ENCODE measurements around the gene DDX6.

DNA sequence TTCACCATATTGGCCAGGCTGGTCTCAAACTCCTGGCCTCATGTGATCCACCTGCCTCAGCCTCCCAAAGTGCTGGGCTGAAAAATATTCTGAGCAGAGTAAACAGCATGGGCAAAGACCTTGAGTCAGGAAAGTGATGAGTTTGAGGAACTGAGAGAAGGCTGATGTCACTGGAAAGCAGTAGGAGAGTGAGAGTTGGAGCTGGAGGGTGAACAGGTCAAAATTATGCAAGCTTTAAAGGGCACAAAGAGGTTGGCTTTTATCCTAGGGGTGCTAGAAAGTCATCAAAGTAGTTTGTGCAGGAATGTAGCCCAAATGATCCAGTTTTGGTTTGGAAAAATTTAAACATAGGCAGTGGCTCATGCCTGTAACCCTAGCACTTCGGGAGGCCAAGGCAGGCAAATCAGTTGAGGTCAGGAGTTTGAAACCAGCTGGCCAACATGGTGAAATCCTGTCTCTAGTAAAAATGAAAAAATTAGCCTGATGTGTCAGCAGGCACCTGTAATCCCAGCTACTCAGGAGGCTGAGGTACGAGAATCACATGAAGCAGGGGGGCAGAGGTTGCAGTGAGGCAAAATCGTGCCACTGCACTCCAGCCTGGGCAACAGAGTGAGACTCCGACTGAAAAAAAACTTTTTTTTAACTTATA is 48.1 kb upstream of the DDX6 start:
- TF ChIP-seq, protein P1, sequence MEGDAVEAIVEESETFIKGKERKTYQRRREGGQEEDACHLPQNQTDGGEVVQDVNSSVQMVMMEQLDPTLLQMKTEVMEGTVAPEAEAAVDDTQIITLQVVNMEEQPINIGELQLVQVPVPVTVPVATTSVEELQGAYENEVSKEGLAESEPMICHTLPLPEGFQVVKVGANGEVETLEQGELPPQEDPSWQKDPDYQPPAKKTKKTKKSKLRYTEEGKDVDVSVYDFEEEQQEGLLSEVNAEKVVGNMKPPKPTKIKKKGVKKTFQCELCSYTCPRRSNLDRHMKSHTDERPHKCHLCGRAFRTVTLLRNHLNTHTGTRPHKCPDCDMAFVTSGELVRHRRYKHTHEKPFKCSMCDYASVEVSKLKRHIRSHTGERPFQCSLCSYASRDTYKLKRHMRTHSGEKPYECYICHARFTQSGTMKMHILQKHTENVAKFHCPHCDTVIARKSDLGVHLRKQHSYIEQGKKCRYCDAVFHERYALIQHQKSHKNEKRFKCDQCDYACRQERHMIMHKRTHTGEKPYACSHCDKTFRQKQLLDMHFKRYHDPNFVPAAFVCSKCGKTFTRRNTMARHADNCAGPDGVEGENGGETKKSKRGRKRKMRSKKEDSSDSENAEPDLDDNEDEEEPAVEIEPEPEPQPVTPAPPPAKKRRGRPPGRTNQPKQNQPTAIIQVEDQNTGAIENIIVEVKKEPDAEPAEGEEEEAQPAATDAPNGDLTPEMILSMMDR (IDR thresholded peaks at IDR 0.05; ENCODE audit: low read depth, low read length, missing input control) = no peak
- no peak for TF ChIP-seq TAF1 (conservative IDR thresholded peaks at IDR 0.05)
- peak; percentile 22 to 68 for TF ChIP-seq JUND (IDR thresholded peaks at IDR 0.05)
- TF ChIP-seq, protein P2, sequence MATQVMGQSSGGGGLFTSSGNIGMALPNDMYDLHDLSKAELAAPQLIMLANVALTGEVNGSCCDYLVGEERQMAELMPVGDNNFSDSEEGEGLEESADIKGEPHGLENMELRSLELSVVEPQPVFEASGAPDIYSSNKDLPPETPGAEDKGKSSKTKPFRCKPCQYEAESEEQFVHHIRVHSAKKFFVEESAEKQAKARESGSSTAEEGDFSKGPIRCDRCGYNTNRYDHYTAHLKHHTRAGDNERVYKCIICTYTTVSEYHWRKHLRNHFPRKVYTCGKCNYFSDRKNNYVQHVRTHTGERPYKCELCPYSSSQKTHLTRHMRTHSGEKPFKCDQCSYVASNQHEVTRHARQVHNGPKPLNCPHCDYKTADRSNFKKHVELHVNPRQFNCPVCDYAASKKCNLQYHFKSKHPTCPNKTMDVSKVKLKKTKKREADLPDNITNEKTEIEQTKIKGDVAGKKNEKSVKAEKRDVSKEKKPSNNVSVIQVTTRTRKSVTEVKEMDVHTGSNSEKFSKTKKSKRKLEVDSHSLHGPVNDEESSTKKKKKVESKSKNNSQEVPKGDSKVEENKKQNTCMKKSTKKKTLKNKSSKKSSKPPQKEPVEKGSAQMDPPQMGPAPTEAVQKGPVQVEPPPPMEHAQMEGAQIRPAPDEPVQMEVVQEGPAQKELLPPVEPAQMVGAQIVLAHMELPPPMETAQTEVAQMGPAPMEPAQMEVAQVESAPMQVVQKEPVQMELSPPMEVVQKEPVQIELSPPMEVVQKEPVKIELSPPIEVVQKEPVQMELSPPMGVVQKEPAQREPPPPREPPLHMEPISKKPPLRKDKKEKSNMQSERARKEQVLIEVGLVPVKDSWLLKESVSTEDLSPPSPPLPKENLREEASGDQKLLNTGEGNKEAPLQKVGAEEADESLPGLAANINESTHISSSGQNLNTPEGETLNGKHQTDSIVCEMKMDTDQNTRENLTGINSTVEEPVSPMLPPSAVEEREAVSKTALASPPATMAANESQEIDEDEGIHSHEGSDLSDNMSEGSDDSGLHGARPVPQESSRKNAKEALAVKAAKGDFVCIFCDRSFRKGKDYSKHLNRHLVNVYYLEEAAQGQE (IDR thresholded peaks at IDR 0.05) = no peak
- peak in 1 of 2 donors; percentile 31 for TF ChIP-seq RAD21 (IDR thresholded peaks at IDR 0.05)
- TF ChIP-seq GABPA (IDR thresholded peaks at IDR 0.05 in 1 of 2, conservative IDR thresholded peaks at IDR 0.05 in 1 of 2) = no peak
- TF ChIP-seq, protein P3, sequence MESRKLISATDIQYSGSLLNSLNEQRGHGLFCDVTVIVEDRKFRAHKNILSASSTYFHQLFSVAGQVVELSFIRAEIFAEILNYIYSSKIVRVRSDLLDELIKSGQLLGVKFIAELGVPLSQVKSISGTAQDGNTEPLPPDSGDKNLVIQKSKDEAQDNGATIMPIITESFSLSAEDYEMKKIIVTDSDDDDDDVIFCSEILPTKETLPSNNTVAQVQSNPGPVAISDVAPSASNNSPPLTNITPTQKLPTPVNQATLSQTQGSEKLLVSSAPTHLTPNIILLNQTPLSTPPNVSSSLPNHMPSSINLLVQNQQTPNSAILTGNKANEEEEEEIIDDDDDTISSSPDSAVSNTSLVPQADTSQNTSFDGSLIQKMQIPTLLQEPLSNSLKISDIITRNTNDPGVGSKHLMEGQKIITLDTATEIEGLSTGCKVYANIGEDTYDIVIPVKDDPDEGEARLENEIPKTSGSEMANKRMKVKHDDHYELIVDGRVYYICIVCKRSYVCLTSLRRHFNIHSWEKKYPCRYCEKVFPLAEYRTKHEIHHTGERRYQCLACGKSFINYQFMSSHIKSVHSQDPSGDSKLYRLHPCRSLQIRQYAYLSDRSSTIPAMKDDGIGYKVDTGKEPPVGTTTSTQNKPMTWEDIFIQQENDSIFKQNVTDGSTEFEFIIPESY (IDR thresholded peaks at IDR 0.05) = peak; percentile 54
- TF ChIP-seq SP1 (IDR thresholded peaks at IDR 0.05) = peak; percentile 62

Measured in liver (tissue), 3 donors.